Vagina (tissue), 2 donors: ENCODE measurements around the gene GATA2.

Experiments
- CTCF ChIP-seq, 3 experiments: fragments of 450-650 bp in 2 of 3; fragments of 200-600 bp in 1 of 3; sonication (generic) in 1 of 3; IDR thresholded peaks; one replicate each; pipeline ENCODE4 v1.5.1; 2017 to 2019; ENCODE audit warnings: antibody characterized with exemption in 3 of 3, mild to moderate bottlenecking in 2 of 3, moderate library complexity in 2 of 3
- POLR2A ChIP-seq, 2 donors: fragments of 450-650 bp; IDR thresholded peaks; one replicate each; pipeline ENCODE4 v1.6.1; 2017; ENCODE audit warnings: antibody characterized with exemption in 2 of 2, mild to moderate bottlenecking in 2 of 2, moderate library complexity in 2 of 2

GRCh38 chr3:128458746-128459460 is 34.1 kb downstream of the GATA2 start:
- TF ChIP-seq CTCF (IDR thresholded peaks at IDR 0.05) (no peak), POLR2A (IDR thresholded peaks at IDR 0.05) (no peak)
